AG04449 (cell line): ENCODE measurements around the gene MGRN1.

Experiments used
- CTCF ChIA-PET: fragments of 350-600 bp; formaldehyde crosslinking; extraction: SDS; loops from one replicate; lab custom pipeline; 2021; ENCODE audit warnings: antibody characterized with exemption; lab: Yijun Ruan, JAX
- POLR2A ChIA-PET: fragments of 400-600, 350-600 bp; formaldehyde crosslinking; extraction: SDS; loops from one replicate; lab custom pipeline; 2020; ENCODE audit warnings: antibody characterized with exemption, inconsistent platforms; lab: Yijun Ruan, JAX
- DNase-seq: peaks from one replicate; pipeline ENCODE4 v3.0.0-alpha.2; 2010; ENCODE audit warnings: low read depth, low spot score
- H3K4me3 ChIP-seq: 2 replicates; pipeline ENCODE4 v1.5.1; 2011; ENCODE audit warnings: low read depth, mild to moderate bottlenecking, control low read depth, low read length
- CTCF ChIP-seq: IDR thresholded peaks from one replicate; pipeline ENCODE4 v1.5.1; 2011; ENCODE audit warnings: mild to moderate bottlenecking, moderate library complexity, low read length, control low read depth, inconsistent platforms; ENCODE audit not compliant: insufficient read depth; ENCODE audit errors: missing control alignments

The MGRN1 gene

GRCh38 chr16:4612474-4612931 is 12.1 kb upstream of the MGRN1 start:
- no peak for DNase-seq
- TF ChIP-seq CTCF: no peak
- H3K4me3 ChIP-seq: peak overlapping the region; percentile 77
- CTCF ChIA-PET: interaction anchor here (1.1 to 3.3 kb wide), 3 partner anchors 10 to 27 kb away, joined by 4 to 14 read pairs (median 4); partner anchors contain the start of gene MGRN1
- POLR2A ChIA-PET: no interaction called here

- DNase-seq: no peak
- peak overlapping the region; percentile 77 for H3K4me3 ChIP-seq
- CTCF ChIA-PET: interaction anchor here (1.1 to 3.3 kb wide), 2 partner anchors 11 to 28 kb away, joined by 4 to 14 read pairs; partner anchors contain the start of gene MGRN1
- POLR2A ChIA-PET: no interaction called here
- TF ChIP-seq CTCF: no peak
These were observed 11.5 kb upstream of the MGRN1 start for GRCh38 chr16:4612977-4613635.

GRCh38 chr16:4613636-4614570 is 10.7 kb upstream of the MGRN1 start:
- ChIA-PET CTCF (interaction anchor here (1.1 to 3.3 kb wide), 3 partner anchors 10 to 64 kb away, joined by 3 to 14 read pairs (median 4); partner anchors contain the start of gene MGRN1), POLR2A (no interaction called here)
- TF ChIP-seq CTCF: no peak
- H3K4me3 ChIP-seq: peak overlapping the region; percentile 77
- DNase-seq: no peak

GRCh38 chr16:4614571-4615383 is 9.8 kb upstream of the MGRN1 start, which contains the start of gene UBALD1:
TSS of gene UBALD1 (minus strand) at chr16:4614888. CDS start at chr16:4614797, 91 bp downstream.
- ChIA-PET POLR2A (no interaction called here), CTCF (interaction anchor here (1.2 to 3.3 kb wide), 2 partner anchors 9 to 65 kb away, joined by 3 to 14 read pairs; partner anchors contain the start of gene MGRN1)
- no peak for DNase-seq
- no peak for TF ChIP-seq CTCF
- H3K4me3 ChIP-seq: peak within 1 kb of the TSS; percentile 77

- ChIA-PET CTCF (interaction anchor here (0.8 to 2.1 kb wide), 5 partner anchors 9 to 139 kb away, joined by 3 to 10 read pairs (median 4); partner anchors contain the start of genes HMOX2 and MGRN1), POLR2A (interaction anchor here (0.7 to 1.5 kb wide), 3 partner anchors 10 to 119 kb away, joined by 4 to 11 read pairs (median 4); partner anchors contain the start of genes ANKS3, DNAAF8 and MGRN1)
- no peak for DNase-seq
These were observed 9.1 kb upstream of the MGRN1 start for GRCh38 chr16:4615384-4616046.

More at GRCh38 chr16:4615384-4616046, 9.1 kb upstream of the MGRN1 start:
- peak overlapping the region; percentile 34 for H3K4me3 ChIP-seq
- TF ChIP-seq CTCF: no peak
